Measurements from ENCODE around the gene ZC3H12A. TPM values are rescaled to one million over a fixed set of nuclear protein-coding genes. Genes with fewer than 3 reads are reported as not detected.

The ZC3H12A gene
- total RNA-seq, 1 donor from 2014 or later, result 34.2 TPM

DNA sequence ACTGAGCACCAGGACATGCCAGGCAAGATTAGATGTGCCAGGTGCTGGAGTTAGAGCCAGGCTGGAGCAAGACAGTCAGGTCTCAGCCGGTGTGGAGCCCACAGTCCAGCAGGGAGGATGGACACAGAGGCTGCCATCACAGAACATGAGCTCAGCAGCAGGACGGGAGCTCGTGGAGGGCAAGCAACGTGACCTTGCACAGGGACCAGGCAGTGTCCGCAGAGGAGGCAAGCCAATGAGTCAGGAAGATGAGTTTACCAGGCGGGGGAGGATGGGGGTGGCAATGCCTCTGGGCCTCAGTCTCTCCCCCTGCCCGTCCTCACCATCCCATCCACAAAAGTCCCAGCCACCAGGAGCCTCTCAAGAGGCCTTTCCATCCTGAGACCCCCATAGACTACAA, 20.7 kb upstream of the ZC3H12A start:
- no peak for DNase-seq (ENCODE audit: low spot score)

DNA sequence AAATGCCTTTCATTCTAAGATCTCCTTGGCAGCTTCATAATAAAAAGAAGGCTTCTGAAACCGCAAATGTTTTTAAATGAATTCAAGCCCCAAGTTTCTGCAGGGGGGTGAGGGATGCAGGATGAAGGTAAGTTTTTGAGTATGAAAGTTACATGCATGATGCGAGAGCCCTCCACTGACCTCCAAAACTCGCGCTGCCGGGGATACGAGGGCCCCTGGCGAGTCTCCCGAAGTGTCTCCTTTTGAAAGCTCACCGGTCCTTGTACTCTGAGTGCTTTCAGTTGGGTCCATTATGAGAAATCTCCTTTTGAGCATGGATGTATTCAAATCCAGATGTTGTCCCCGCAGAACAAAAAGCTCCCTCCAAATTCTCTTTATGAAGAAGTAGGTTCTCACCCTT, 18.9 kb upstream of the ZC3H12A start:
- DNase-seq (ENCODE audit: low spot score), result no peak

DNA sequence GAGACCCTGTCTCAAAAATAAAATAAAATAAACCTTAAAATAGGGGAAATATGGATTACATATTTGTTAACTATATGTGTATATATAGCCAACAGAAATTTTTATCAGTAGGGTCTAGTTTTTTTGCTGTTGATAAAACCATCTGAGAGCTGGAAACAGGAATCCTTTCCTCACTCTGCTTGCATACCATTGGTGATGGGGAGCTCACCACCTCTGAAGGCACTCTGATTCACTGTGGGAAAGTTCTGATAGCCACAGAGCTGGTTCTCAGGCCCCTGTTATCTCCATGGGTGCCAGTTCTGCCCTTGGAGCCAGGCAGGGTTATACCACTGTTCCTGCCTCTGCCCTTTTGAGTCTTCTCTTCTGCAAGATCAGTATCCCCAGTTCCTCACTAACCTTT, 17.8 kb upstream of the ZC3H12A start:
- DNase-seq (ENCODE audit: low spot score), result no peak

DNA sequence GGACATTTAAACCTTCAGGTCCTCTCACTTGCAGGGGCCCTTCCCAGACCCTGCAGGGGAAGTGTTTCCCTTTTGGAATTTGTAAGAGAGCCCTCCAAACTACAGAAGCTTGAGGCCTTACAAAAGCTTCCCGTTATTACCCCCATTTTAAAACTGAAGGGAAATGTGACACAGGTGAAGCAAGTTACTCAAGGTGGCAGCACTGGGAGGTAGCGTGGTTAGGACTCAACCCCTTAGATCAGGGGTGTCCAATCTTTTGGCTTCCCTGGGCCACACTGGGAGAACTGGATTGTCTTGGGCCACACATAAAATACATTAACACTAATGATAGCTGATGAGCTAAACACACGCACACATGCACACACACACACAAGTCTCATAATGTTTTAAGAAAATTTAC, 15.8 kb upstream of the ZC3H12A start:
- no peak for DNase-seq (ENCODE audit: low spot score)

DNA sequence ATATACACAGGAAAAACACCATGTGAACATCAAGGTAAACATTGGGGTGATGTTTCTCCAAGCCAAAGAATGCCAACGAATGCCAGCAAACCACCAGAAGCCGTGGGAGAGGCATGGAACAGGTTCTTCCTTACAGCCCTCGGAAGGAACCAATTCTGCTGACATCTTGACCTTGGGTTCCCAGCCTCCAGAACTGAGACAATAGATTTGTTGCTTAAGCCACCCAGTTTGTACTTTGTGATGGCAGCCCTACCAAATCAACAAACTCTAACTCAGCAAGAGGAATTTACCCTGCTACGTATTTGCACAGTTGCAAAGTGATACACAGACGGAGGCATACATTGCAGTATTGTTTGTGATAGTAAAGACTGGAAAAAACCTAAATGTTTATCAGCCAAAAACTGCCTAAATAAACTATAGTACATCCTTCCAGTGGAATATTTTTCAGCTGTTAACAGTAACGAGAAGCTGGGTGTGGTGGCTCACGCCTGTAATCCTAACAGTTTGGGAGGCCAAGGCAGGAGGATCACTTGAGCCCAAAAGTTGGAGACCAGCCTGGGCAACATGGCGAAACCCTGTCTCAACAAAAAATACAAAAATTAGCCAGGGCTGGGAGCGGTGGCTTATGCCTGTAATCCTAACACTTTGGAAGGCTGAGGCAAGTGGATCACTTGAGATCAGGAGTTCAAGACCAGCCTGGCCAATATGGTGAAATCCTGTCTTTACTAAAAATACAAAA, 12.5 kb upstream of the ZC3H12A start:
- no peak for DNase-seq (ENCODE audit: low spot score)

DNA sequence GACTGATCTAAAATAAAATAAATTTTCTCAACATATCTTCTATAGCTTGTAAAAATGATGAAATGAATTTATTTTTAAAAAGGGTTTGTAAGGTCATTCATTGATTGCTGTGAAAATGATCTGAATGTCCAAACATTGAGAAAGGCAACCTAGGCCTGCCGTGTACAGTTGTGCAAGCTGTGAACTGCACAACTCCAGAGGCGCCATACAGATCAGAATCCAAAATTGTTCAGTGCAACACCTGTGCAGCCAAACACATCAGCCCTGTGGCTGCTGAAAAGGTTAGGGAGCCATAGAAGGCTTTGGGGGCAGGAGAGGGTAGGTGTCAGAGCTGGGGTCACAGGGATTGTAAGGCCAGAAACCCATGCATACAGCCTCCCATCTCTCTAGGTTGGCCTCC, 9.9 kb upstream of the ZC3H12A start:
- DNase-seq (ENCODE audit: low spot score), result no peak

DNA sequence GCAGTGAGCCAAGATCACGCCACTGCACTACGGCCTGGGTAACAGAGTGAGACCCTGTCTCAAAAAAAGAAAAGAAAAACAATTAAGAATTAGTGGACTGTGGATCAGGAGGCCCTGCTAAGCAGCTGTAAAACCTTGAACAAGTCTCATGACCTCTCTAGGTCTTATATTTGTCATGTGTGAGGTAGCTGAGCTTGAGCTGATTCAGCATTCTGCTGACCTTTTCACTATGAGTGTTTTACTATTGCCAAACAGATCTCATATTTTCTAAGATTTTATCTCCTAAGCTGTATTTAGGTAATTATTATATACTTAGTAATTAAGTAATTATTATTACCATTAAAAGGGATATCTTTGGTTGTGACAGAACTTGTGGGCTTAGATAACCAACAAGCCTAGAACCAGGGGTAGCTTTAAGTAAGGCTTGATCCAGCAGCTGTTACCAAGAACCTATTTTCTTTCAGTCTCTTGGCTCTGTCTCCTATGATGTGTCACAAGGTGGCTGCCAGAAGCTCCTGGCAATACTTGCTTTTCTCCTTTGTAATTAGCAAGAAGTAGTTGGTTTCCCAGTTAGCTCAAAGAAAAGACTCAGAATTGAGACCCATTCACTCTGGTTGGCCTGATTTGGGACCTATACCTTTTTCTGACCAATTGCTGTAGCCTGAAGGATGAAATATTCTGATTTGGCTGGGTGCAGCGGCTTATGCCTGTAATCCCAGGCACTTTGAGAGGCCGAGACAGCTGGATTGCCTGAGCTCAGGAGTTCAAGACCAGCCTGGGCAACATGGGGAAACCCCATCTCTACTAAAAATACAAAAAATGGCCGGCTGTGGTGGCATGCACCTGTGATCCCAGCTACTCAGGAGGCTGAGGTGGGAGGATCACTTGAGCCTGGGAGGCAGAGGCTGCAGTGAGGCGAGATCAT, 8.5 kb upstream of the ZC3H12A start:
- no peak for DNase-seq (ENCODE audit: low spot score)

DNA sequence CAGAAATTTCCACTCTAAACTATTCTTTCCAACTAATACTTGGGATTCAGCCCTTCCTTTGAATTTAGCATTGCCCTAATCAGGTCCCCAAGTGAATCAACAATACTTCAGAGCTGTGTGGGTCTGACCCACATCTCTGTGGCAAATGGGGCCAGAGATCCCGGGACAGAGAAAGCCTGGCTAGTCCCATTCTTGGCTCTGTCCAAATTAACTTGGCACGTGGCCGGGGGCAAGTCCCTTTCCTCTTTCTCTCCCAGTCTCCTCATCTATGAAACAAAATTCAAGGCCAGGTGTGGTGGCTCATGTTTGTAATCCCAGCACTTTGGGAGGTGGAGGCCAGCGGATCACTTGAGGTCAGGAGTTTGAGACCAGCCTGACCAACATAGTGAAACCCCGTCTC, 6.3 kb upstream of the ZC3H12A start:
- no peak for DNase-seq (ENCODE audit: low spot score)

DNA sequence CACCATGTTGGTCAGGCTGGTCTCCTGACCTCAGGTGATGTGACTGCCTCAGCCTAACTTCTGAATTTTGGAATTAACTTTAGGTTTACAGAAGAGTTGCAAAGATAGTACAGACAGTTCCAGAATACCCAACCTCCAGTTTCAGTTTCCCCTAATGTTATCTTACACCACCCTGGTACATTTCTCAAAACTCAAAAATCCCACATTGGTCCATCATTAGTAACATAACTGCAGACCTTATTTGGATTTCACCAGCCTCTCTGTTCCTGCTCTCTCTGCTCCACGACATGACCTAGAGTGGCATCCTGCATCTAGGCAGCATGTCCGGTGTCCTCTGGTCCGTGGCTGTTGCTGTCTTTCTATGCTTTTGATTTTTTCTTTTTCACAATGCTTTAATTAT, 5.0 kb upstream of the ZC3H12A start:
- DNase-seq (ENCODE audit: low spot score), result no peak

DNA sequence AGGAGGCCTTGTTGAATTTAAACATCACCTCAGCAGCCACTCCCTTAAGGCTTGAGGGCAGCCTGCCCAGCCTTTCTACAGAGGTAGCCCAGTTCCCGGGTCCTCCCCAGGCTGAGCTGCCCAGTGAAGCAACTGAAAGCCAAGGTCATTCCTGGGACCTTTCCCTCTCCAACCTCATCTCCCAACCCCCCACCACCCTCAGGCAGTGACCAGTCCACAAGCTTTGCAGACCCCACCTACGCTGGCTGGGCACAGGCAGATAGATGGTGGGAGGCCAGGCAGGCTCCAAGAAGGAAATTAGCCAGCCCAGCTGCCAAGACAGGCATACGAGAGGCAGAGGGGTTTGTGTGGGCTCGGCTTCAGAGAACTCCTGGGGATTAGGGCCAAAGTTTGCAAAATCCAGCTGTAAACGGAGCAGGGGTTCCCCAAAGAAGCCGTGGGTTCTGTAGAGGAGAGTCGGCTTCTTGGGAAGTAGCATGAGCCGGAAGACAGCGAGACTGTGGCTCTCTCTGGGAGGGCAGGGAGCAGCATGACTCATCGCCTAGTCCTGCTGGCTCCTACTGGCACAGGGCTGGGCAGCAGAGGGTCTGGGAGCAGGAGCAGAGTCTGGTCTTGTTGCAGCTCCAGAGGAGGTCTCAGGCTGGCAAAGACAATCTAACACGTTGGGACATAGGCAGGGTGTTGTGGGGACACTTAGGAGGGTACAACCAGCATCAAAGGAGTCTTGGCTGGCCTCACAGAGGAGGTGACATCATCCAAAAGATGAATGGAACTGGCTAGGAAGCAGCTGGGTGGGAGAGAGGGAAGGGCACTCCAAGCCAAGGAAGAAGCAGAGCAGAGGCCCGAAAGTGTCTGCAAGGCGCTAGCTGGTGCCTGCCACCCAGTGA, 2.8 kb upstream of the ZC3H12A start:
- DNase-seq (ENCODE audit: low spot score), result peak; percentile 91

DNA sequence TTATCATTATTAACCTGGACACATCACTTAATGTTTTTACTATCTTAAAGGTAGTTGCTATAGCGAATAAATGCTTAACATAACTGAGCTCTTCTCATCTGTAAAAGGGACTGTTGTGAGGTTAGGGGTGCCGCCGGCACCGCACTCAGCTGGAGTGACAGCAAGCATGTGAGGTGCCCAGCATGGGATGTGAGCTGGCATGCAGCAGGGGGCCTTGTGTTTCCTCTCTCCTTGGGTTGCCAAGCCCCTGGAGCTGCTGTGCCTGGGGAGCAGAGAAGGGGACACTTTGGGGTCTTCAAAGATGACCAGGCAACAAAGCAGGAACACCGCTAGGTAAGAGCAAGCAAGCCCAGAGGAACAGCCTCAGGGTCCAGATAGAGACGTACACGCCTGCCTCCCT, 2.1 kb upstream of the ZC3H12A start:
- DNase-seq (ENCODE audit: low spot score), result peak; percentile 72

DNA sequence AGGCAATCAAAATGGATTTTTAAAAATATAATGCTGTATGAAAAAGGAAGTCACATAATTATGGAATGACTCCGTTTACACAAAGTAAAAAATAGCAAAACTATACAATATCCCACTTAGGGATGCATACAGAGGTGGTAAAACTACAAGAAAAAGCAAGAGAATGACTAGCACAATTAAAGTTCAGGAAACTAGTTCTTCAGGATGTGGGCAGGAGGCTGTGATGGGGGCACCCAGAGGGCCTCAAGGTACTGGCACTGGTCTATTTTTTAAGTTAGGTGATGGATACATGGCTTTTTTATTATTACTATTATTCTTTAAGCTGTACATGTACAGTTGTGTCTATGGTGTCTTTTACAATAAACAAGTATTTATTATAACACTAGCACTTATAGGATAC, 1.4 kb upstream of the ZC3H12A start:
- DNase-seq (ENCODE audit: low spot score), result peak; percentile 5

DNA sequence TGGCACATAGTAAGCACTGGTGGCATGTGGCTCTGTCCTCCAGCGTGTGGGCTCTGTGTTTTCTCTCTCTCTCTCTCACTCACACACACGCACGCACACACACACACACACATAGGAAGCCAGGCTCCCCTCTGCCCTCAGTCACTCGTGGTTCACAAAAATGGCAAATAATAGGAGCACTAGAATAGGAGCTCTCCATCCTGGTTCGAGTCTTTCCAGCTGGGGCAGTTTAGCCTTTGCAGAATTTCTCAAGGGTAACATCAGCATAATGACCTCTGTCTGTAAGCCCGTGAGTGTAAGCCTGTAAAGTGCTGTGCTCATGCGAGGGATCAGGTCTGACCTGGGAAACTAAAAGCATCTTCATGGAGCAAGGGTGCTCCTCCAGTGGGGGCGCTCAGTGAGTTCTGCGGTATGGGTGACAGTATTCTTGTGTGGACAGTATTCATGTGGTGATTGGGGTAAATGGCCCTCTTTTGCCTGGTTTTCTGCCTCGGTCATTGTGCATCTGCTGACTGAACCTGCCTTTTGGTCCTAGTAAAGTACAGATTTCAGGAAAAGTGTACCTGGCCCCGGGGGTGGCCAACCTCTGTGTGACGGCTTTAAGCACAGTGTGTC, 842 bp upstream of the ZC3H12A start:
- peak; percentile 53 for DNase-seq (ENCODE audit: low spot score)

DNA sequence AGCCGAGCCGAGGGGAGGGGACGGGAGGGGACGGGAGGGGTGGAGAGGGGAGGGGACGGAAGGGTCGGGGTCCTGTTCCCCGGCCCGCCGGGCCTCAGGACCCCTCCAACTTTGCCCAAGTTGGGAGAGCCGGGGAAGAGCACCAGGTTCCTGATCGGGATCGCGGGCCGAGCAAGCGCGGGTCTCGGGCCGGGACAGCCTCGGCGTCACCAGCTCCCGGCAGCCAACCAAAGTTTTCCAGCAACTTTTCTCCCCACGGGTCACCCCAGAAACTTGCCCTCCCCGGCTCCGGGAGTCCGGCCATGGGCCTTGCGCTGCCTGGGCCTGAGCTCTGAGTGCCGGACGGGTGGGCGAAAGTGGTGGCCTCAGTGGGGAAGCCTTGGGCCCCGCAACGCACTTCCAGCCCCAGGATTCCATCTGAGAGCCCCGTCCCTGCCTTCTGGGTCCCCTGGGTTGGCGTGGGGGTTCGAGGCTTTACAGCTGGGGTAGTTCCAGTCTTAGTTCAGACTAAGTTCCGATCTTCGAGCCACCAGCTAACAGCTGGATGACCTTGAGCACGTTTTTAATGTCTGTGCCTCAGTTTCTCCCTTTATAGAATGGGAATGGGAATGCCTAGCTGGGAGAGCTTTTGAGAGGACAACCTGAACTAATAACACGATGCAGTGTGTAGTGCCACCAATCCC, 458 bp downstream of the ZC3H12A start:
- DNase-seq (ENCODE audit: low spot score), result peak; percentile 88

DNA sequence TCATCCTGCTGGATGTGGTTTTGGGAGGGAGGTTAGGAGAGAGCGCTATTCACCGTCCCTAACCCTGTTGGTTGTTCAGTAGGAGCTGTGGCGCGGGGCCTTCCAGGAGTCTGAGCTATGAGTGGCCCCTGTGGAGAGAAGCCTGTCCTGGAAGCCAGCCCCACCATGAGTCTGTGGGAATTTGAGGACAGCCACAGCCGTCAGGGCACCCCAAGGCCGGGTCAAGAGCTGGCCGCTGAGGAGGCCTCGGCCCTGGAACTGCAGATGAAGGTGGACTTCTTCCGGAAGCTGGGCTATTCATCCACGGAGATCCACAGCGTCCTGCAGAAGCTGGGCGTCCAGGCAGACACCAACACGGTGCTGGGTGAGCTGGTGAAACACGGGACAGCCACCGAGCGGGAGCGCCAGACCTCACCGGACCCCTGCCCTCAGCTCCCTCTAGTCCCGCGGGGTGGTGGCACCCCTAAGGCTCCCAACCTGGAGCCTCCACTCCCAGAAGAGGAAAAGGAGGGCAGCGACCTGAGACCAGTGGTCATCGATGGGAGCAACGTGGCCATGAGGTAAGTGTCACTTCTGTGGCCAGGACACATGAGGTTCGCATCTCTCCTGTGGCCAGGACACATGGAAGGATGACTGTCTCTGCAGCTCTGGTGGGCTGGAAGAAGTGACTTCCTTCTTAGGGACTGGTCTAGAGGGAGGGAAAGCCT, 1.2 kb downstream of the ZC3H12A start:
- DNase-seq (ENCODE audit: low spot score), result peak; percentile 82

DNA sequence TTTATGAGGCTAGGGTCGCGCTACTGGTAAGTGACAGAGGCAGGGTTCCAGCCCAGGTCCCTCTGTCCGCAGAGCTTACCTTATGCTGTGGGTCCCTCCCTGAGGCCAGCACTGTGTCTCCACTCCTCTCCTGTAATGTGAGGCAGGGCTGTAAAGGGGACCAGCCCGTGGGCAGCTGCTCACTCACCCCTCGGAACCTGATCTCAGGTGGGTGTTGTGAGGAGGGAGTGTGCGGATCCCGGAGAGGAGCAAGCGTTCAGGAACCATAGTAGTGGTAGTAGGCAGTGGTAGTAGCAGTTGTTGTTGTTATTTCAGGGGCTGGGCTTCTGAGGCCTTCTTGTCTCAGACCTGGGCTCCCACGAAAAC, 1.7 kb downstream of the ZC3H12A start:
- DNase-seq (ENCODE audit: low spot score), result peak; percentile 76

DNA sequence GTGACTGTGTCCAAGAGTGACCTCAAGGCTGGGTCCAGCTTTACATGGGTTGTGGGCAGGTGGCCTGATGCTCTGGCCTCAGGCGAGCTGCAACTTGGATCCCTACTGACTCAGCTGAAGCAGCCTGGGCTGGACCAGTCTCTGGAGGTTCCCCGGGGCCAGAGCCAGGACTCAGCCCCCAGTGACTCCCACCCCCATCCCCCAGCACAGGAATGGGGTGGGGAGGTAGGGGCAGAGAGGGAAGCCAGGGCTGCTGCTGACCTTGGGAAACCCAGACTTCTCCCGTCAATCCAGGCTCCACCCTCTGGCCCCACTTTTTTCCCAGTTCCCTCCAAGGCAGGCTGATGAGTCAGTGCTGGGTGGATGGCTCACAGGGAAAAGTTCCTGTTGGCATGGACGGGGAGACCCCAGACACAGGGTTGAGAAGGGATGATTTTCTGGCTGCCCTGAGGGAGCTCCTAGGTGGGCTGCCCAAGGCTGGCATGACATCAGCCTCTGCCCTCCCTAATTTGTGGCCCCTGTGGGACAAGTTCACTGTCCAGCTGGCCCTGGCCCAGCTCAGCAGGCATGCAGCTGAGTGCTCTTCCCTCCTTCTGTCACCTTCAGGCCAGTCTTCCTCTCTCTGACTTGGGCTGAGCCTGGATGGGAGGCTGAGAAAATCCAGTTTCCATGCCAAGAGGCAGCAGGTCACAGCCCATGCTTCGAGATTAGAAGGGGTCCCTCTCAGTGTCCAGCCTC, 2.2 kb downstream of the ZC3H12A start:
- DNase-seq (ENCODE audit: low spot score), result peak; percentile 91

DNA sequence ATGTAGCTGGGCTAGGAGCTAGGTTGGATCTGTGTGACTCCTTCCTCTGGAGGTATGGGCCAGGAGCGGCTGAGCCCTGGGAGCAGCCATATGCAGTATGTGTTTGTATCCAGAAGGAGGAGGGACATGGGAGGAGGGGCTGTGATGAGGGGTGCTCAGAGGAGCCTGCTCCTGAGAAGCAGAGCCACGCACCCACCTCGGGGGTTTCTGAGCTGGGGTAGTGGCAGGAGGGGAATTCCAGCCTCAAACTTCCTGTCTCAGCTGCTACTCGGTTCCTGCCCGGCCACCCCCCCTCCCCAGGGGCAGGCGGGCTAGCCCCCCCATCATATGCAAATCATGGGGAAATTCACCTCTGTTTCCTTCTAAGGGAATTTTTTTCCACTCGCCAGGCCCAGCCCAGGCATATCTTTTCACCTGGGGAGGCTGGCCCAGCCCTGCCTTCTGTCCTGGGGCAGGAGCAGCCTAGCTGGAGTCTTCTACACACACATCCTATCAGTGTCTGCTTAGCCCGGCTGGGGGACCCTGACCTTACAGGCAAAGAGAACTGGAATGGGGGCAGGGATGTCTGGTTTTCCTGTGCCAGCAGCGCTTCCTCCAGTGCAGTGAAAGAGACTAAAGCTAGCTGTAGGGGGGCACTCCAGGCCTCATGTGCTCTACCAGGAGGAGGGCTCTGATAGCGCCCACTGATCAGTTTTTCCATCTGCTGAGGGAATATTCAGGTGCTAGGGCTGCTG, 3.0 kb downstream of the ZC3H12A start:
- peak; percentile 90 for DNase-seq (ENCODE audit: low spot score)

Data from mesenteric fat pad (tissue), 1 donor.